ENCODE results near the gene WDR59.

GRCh38 chr16:74984529-74985296 is at the start of gene WDR59:
- no peak for TF ChIP-seq CTCF (IDR thresholded peaks at IDR 0.05)
- TF ChIP-seq EZH2 (IDR thresholded peaks at IDR 0.05; ENCODE audit: borderline replicate concordance, insufficient read depth, low read depth, low read length, poor library complexity, severe bottlenecking): no peak
